OCI-LY1 (cell line): ENCODE results near the gene ACAT2.

Experiments used
- EZH2 ChIP-seq: fragments of 200-600 bp; sonication (generic), shearing (Covaris generic); IDR thresholded peaks from 2 replicates; pipeline ENCODE4 v1.8.0; 2017; ENCODE audit warnings: borderline replicate concordance, mixed run types, mild to moderate bottlenecking, antibody characterized with exemption, low read length, moderate library complexity, mixed read lengths
- TF ChIP-seq, protein P1 (sequence below): fragments of 200-600 bp; sonication (generic), shearing (Covaris generic); IDR thresholded peaks from 2 replicates; pipeline ENCODE4 v1.5.1; 2017; ENCODE audit warnings: mild to moderate bottlenecking, antibody characterized with exemption, low read length, moderate library complexity, mixed read lengths

DNA sequence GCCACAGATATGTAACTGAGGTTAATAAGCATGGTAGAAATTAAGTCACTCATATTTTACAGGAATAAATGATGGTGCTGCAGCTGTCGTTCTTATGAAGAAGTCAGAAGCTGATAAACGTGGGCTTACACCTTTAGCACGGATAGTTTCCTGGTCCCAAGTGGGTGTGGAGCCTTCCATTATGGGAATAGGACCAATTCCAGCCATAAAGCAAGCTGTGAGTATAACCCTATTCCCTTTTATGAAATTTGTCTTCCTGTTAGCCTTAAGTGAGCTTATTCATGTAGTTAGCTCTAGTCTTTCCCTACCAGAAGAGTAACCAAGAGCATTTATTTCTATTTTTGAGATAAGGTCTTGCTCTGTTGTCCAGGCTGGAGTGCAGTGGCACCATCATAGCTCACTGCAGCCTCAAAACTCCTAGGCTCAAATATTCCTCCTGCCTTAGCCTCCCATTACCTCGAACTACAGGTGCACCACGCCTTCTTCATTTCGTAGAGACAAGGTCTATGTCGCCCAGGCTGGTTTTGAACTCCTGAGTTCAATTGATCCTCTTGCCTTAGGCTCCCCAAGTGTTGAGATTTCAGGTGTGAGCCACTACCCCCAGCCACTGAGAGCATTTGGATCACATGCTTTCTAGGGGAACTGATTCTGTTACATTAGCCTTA, 15.5 kb downstream of the ACAT2 start:
- TF ChIP-seq, protein P1, sequence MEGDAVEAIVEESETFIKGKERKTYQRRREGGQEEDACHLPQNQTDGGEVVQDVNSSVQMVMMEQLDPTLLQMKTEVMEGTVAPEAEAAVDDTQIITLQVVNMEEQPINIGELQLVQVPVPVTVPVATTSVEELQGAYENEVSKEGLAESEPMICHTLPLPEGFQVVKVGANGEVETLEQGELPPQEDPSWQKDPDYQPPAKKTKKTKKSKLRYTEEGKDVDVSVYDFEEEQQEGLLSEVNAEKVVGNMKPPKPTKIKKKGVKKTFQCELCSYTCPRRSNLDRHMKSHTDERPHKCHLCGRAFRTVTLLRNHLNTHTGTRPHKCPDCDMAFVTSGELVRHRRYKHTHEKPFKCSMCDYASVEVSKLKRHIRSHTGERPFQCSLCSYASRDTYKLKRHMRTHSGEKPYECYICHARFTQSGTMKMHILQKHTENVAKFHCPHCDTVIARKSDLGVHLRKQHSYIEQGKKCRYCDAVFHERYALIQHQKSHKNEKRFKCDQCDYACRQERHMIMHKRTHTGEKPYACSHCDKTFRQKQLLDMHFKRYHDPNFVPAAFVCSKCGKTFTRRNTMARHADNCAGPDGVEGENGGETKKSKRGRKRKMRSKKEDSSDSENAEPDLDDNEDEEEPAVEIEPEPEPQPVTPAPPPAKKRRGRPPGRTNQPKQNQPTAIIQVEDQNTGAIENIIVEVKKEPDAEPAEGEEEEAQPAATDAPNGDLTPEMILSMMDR: no peak
- no peak for TF ChIP-seq EZH2
